GM21717 (cell line): ENCODE data around the gene CASP3.
"Not testable (repeated sequence)": the region's sequence is repeated elsewhere in the genome, so short reads cannot be mapped to it uniquely, and the experiment has no call there.

ENCODE experiments used
- ATAC-seq: cut with Tn5 transposase; IDR thresholded peaks from one replicate; pipeline ENCODE4 v1.9.1; 2021; ENCODE audit warnings: mild to moderate bottlenecking, moderate library complexity; ENCODE audit not compliant: unreplicated experiment

CASP3 gene

GRCh38 chr4:184596617-184597185 lies 52.5 kb downstream of the CASP3 start:
- no peak for ATAC-seq

- ATAC-seq, result no peak
Observed at GRCh38 chr4:184596044-184596616, 53.1 kb downstream of the CASP3 start.

GRCh38 chr4:184595430-184595829 lies 53.8 kb downstream of the CASP3 start:
- ATAC-seq, result no peak

- no peak for ATAC-seq
Observed at GRCh38 chr4:184593461-184593860, 55.8 kb downstream of the CASP3 start.

DNA sequence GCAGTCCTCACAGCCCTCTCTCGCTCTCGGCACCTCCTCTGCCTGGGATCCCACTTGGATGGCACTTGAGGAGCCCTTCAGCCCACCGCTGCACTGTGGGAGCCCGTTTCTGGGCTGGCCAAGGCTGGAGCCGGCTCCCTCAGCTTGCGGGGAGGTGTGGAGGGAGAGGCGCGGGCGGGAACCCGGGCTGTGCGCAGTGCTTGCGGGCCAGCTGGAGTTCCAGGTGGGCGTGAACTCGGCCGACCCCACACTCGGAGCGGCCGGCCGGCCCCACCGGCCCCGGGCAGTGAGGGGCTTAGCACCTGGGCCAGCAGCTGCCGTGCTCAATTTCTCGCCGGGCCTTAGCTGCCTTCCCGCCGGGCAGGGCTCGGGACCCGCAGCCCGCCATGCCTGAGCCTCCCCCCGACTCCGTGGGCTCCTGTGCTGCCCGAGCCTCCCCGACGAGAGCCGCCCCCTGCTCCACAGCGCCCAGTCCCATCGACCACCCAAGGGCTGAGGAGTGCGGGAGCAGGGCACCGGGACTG lies 57.4 kb downstream of the CASP3 start:
- not testable (repeated sequence) for ATAC-seq

DNA sequence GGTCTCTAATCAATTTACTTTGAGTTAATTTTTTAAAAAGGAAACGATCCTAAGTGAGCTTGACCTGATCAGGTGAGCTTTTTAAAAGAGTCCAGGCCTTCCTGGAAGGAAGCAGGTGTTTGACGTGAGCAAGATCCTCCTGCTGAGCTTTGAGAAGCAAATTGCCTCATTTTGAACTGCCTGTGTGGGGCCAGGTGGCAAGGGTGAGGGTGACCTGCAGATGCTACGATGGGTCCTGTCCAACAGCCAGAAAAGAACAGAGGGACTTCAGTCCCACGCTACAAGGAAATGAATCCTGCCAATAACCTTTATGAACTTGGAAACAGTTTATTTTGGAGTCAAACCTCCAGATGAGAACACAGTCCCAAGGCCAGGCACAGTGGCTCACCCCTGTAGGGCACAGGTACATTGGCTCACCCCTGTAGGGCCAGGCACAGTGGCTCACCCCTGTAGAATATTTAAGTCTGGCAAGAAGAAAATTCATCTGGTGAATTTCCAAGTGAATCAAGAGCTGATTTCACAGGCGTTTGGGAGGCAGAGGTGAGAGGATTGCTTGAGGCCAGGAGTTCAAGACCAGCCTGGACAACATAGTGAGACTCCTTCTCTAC lies 58.1 kb downstream of the CASP3 start:
- no peak for ATAC-seq

- no peak for ATAC-seq
Observed at GRCh38 chr4:184590196-184590595, 59.1 kb downstream of the CASP3 start.

GRCh38 chr4:184588893-184589292 lies 60.4 kb downstream of the CASP3 start:
- no peak for ATAC-seq

DNA sequence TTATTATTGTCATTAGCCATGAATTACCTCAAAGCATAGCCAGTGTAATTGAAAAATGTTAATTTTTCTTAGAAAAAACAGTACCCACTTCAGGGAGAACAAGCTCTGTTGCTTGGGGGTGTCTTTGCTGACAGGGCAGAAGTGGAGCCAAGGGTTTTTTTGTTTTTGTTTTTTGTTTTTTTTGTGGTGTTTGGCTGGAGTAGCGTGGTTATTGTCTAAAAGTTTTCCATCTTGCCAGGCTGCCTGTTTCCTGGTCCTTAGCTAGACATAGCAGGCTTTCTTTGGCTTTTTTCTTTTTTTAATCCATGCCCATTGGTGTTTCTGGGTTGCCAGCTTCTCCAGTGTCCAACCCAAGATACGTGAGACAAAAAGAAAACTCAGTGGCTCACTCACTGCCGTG lies 61.5 kb downstream of the CASP3 start:
- no peak for ATAC-seq

- ATAC-seq, result no peak
Observed at GRCh38 chr4:184587221-184587620, 62.0 kb downstream of the CASP3 start.

GRCh38 chr4:184583738-184584502 lies 65.3 kb downstream of the CASP3 start:
- ATAC-seq, result peak; percentile 56
